Measurements from ENCODE around the gene CLIC4.

The CLIC4 gene

DNA sequence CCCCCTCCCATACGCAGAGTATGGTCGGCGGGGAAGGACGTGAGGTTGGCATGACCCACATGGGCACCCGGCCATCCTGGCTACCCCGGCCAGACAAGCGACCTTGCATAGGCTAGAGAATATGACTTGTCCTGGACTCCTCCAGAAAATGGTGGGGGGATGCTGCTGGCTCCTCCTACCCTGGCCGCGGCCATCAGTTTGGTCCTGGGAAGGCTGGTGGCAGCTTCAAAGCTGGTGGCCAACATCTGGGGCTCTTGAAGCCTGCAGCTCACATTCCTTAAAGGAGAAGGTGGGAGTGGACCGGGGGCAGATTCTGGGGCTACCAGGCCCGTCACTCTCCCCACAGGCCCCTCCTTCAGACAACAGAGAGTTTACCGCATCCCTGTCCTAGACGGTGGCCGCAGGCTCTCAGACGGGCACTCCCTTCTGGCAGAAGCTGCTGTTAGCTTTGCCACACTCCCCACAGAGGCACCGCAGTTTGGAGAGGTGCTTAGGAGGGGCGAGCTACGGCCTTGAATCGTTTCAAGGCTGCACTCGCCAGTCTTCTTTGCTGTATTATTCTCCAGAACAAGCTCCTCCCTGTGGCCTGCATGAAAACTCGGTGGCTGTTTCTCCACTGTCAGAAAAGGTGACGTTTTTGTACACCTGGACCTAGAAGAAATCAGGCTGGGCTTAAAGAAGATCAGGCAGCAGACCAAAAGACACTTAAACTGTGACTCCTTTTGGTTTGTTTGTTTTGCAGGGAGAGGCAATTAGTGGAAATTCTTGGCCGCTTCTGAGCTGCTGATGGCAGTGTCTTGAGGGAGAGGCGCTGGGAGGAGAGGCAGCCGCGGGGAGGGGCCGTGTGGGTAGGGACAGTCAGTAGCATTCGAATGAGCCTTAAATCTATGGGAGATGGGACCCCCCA, 116.8 kb downstream of the CLIC4 start:
- no peak for DNase-seq

GRCh38 chr1:24862775-24863483, 117.7 kb downstream of the CLIC4 start:
- DNase-seq, result no peak

GRCh38 chr1:24864370-24864777, 119.1 kb downstream of the CLIC4 start:
- no peak for DNase-seq

DNA sequence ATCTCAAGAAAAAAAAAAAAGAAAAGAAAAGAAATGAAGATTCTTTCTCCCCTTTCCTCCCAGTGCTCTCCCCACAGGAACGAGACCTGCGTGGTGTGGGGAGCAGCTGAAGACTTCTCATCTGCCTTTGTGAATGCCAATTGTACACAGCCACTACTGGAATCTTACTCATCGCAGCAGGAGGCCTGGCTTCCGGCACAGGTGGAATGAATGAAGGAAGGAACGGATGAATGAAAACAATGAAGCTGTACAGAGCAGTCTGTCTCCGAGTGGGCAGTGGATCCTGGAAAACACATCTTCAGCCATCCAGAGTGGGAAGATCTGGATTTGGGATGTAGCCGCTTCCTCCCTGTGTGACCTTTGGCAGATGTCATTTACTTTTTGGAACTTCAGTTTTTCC, 119.9 kb downstream of the CLIC4 start:
- no peak for DNase-seq

DNA sequence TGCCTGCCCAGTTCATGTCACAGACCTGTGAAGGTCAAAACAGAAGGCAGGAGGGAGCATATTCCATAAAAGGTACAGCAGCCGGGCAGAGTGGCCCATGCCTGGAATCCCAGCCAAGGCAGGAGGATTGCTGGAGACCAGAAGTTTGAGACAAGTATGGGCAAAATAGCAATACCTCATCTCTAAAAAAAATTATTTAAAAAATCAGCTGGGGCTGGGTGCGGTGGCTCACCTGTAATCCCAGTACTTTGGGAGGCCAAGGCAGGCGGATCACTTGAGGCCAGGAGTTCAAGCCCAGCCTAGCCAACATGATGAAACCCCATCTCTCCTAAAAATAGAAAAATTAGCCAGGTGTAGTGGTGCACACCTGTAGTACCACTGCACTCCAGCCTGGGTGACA, 120.3 kb downstream of the CLIC4 start:
- DNase-seq, result no peak

DNA sequence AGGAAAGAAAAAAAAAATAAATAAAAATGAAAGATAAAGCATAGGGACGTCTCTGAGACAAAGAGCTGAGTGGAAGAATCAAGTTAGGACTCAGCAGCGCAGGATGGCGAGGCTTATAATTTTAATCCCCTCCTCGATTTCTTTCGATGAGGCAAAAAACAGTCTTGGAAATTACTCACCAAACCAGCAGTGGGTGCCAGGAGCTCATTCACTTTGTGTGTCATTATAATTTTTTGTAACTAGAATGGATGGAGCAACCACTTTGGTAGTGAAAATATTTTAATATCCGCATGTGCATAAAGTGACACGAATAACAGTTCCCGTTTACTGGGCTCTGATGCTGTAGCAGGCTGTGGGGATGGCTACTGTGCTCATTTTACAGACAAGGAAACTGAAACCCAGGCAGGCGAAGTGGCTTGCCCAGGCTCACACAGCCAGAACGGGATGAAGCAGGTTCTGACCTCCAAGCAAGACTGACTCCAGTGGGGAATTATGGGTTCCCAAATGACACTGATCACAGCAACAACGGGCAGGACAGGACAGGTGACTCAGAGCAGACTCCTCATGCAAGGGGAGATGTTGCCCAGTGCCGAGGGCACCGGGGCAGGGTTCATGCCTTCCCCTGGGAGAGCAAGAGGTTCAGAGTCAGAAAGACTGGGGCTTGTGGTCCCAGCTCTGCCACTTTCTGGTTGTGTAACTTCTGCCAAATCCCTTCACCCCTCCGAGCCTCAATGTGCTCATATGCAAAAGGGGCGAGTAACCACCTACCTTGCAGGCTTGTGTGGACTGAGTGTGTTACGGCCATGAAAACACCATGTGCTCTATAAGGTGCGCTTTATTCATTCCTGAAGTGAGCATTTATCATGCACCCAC, 121.2 kb downstream of the CLIC4 start:
- no peak for DNase-seq

GRCh38 chr1:24867084-24867870, 122.0 kb downstream of the CLIC4 start:
- no peak for DNase-seq

GRCh38 chr1:24868016-24868875, 123.0 kb downstream of the CLIC4 start:
- no peak for DNase-seq

DNA sequence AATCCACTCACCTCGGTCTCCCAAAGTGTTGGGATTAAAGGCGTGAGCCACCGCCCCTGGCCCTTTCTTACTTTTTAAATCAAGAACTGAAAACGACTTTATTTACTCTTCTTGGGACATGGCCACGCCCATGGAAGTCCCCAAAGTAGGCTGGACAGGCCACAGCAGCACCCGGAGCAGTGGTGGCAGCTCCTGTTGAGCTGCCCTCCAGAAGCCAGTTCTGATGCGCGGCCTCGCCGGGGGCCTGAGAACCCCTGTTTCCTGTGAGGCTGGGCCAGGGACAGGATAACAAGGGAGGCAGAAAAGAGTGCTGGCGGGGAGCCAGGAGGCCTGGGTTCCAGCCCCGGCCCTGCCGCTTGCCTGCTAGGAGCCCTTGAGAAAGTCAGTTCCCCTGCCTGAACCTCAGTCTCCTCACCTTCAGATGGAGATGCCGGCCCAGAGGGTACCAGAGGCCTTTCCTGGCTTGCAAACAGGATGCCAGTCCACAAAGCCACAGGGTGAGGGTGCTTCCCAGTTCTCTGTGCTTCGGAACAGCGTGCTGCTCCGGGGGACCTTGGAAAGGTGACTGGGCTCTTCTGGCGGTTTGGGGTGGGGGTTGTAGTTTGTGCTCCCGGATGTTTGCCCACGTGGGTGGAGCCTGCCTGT, 125.4 kb downstream of the CLIC4 start:
- no peak for DNase-seq

GRCh38 chr1:24871306-24871901, 126.2 kb downstream of the CLIC4 start:
- DNase-seq, result no peak

DNA sequence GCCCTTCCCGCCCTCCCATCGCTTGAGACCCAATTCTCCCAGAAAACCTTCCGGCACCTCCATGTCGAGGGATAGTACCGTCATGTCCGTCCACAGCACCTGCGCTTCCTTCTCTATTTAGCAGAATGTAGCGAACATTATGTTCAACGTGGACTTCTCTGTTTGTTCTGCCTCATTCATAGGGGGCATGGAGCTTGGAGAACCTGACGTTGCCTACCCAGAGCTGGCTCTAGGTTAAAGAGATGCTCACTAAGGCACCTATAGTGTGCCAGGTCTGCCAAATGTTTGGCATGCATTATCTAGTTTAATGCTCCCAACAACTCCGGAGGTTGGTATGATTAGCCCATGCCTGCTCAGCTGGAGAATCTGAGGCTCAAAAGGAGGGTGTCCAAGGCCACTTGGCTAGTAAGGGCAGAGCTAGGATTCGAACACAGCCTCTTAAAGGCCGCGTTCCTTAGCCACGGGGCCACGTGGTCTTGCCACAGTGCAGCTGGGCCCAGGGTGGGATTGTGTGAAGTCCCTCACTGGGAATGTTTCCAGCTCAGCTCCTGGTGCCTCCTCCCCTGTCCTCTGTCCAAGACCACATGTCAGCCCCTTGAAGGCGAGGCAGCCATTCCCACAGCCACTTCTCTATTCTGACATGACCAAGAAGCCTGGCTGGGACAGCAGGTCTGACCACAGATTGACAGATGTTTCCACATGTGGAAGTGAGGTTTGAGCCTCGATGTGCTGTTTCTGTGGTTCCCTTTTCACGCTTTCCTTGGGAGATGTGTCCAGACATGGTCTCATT, 127.0 kb downstream of the CLIC4 start:
- DNase-seq, result no peak

DNA sequence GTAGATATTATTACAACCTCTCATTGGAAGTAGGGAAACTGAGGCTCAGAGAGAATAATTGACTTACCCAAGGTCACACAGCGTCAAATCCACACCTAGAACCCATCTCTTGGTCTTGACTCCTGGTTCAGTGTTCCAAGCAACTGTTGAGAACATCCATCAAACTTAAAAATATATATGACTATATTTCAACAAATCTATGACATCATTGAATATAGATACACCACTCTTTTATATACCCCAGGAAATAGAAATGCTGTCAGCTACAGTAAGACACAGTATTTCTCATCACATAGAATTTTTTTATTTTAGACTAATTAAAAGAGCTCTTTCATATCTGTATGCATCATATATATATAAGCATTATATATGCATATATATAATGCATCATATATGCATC, 127.9 kb downstream of the CLIC4 start:
- no peak for DNase-seq

- DNase-seq, result no peak
These were observed 128.8 kb downstream of the CLIC4 start for GRCh38 chr1:24874056-24874455.

- DNase-seq, result no peak
These were observed 129.5 kb downstream of the CLIC4 start for GRCh38 chr1:24874611-24875234.

- no peak for DNase-seq
These were observed 130.0 kb downstream of the CLIC4 start for GRCh38 chr1:24875257-24875656.

- DNase-seq, result no peak
These were observed 130.8 kb downstream of the CLIC4 start for GRCh38 chr1:24875991-24876506.

- DNase-seq, result no peak
These were observed 132.8 kb downstream of the CLIC4 start for GRCh38 chr1:24878045-24878444.

GRCh38 chr1:24878775-24879742, 133.8 kb downstream of the CLIC4 start:
- no peak for DNase-seq

All from NCI-H146 (cell line).